Stimulated activated CD8-positive, alpha-beta memory T cell treated with anti-CD3 and anti-CD28 coated beads, Interleukin-15, amount 100 ng/mL, for 24 hours (primary cell): ENCODE data around the gene TIMM13.
"Not testable (repeated sequence)": the region's sequence is repeated elsewhere in the genome, so short reads cannot be mapped to it uniquely, and the experiment has no call there.

Source experiments
- DNase-seq: peaks from one replicate; pipeline ENCODE4 v3.0.0-alpha.2; 2020; ENCODE audit warnings: low read depth

TIMM13 gene

DNA sequence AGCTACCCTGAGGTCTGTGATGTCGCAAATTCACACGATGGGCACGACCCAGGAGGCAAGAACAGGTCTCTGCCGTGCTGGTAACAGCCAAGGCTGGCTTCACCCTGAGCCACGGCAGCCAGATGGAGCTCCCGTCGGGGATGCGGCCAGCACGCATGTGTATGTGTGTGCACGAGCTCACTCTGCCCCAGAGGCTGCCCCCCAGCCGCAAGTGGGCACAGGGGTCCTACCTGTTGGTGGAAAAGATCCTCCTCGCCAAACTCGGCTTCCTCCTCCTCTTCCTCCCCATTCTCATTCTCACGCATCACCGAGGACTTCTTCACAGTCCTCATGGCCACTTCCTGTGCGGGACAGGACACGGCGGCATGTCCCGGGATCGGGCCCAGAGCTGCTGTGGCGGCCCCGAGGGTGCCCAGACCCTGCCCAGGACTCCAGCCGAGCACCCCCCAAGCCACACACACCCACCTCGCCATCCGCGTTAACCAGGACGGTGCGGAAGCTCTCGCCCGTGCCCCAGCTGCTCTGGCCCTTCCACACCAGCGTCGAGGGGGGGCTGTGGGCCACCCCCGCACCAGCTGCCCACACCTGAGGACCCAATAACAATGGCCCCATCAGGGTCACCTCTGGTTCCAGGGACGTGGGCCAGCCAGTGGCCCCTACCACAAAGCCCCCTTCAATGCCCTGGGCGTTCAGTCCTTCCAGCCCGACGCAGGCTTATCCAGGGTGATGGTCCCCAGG lies 4.1 kb upstream of the TIMM13 start:
- DNase-seq = no peak

DNA sequence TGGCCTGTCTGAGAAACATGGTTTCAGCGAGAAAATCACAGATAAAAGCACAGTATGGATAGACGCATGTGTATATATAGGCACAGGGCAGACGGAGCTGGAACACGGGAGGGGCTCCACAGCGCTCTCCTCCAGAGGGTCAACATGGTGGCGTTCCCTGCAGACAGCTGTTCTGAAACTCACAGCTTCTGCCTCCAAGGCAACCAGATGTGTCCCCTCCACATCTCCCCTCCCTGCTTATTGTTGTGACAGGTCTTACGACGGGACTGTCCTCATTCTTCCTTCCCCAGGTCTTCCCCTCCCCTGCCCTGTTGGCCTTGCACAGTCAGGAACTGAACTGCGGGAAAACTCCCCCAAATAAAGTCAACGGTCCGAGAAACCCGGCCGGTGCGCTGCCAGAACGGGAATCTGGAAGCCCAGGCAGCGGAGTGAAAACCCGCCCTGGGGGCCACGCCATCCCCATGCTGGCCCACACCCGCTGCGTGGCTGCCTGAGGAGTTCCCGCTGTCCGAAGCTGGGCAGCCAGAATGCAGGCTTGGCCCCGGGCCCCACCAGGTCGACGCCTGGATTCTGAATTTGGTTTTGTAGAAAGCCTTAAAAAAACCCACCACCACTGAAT lies 2.6 kb upstream of the TIMM13 start:
- DNase-seq = no peak

- no peak for DNase-seq
These were observed 1.6 kb upstream of the TIMM13 start for GRCh38 chr19:2428756-2429711.

- DNase-seq = no peak
These were observed 920 bp upstream of the TIMM13 start for GRCh38 chr19:2428321-2428690.

- peak; percentile 22 for DNase-seq
These were observed 566 bp downstream of the TIMM13 start for GRCh38 chr19:2426611-2427428.

- DNase-seq = no peak
These were observed 1.5 kb downstream of the TIMM13 start for GRCh38 chr19:2425622-2426581.

GRCh38 chr19:2424686-2425621 lies 2.4 kb downstream of the TIMM13 start:
- no peak for DNase-seq

DNA sequence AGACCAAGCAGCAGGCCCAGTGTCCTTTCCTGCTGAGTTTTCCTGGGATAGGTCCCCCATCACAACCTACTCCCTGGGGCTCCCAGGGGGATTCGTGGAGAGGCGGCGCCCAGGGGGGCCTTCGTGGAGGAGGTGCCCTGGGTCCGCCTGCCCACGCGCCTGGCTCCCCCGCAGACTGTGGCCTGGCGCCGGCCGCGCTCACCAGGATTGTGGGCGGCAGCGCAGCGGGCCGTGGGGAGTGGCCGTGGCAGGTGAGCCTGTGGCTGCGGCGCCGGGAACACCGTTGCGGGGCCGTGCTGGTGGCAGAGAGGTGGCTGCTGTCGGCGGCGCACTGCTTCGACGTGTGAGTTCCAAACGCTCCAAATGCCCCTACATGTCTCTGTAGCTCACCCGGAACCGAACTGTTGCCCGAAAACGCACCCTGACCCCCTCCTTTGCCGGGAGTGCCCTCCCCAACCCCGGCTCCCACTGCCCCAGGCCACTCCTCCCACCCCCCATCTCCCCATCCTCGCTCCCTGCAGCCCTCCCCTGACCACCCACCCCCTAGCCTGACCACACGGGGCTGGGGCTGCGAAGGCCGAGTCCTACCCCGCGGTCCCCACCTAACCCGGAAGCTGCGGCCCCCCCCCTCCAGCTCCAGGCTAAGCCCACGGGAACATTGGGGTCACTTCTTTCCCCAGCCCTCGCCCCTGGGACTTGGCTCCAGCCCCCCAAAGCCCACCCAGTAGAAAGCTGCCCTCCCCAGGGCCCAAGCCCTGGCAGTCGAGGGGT lies 3.3 kb downstream of the TIMM13 start:
- DNase-seq = no peak

DNA sequence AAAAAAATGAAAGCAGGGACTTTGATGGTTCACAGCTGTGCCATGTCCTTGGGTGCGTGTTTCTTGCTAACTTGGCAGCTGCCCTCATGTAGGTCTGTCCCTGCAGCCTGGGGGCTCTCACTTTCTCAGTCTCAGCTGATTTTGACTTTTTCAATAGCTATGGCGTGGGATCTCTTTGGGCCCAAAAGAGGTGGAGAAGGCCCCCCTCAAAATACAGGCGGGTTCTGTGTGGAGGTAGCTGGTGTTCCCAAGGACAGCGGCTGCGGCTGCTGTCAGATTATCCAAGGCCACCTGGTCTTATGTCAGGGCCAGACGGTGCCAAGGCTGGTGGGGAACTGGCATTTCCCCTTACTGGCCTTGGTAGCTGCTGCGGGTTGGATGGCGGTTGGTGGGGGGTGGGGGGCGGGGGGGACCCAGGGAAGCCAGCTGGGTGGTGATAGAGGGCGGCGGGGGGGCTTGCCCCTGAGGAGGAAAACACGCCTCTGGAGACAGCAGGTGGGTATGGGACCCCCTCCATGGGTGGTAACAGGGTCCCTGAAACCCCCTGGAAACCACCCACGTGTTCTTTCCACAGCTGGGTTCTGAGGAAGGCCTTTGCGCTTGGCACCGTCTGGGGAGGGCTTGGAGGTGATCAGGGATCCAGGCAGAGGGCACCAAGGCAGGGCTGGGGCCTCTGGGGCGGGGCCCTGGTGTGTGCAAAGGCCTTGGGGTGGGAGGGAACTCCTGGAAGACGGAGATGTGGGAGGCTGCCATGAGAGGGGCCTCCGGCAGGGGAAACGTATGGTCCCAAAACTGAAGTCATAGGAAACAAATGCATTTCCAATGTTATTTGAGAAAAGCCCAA lies 4.1 kb downstream of the TIMM13 start:
- no peak for DNase-seq

DNA sequence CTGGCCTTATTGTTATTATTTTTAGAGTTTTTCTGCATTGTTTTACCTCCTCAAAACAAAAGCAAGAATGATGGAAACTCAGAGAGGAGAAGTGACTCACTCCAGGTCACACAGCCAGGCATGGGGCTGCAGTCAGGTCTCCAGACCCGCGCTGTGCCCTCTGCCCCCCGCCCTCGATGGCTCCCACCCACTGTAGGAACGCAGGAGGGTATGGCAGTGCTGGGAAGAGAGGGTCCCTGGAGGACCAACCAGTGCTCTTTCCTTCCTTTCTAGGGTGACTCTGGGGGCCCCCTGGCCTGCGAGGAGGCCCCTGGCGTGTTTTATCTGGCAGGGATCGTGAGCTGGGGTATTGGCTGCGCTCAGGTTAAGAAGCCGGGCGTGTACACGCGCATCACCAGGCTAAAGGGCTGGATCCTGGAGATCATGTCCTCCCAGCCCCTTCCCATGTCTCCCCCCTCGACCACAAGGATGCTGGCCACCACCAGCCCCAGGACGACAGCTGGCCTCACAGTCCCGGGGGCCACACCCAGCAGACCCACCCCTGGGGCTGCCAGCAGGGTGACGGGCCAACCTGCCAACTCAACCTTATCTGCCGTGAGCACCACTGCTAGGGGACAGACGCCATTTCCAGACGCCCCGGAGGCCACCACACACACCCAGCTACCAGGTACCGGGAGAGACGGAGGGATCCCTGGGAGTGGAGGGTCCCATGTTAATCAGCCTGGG lies 5.6 kb downstream of the TIMM13 start:
- no peak for DNase-seq

- DNase-seq = no peak
These were observed 6.9 kb downstream of the TIMM13 start for GRCh38 chr19:2420490-2420889.

GRCh38 chr19:2419754-2420153 lies 7.6 kb downstream of the TIMM13 start:
- DNase-seq = no peak

DNA sequence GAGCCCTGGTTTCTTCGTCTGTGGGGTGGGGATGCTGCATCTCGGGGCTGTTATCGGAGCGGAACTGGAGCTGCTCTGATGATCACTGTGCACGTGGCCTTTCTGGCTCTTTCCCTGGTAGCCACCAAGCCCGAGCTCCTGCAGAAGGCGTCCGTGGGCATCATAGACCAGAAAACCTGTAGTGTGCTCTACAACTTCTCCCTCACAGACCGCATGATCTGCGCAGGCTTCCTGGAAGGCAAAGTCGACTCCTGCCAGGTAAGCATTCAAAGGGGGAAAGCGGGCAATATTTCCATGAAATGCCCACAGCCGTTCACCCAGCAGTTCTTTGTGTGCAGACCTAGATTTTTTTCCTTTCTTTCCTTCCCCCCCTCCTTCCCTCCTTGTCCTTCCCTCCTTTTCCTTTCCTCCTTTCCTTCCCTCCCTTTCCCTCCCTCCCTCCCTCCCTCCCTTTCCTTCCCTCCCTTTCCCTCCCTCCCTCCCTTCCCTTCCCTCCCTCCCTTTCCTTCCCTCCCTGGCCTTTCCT lies 9.4 kb downstream of the TIMM13 start:
- DNase-seq = no peak

DNA sequence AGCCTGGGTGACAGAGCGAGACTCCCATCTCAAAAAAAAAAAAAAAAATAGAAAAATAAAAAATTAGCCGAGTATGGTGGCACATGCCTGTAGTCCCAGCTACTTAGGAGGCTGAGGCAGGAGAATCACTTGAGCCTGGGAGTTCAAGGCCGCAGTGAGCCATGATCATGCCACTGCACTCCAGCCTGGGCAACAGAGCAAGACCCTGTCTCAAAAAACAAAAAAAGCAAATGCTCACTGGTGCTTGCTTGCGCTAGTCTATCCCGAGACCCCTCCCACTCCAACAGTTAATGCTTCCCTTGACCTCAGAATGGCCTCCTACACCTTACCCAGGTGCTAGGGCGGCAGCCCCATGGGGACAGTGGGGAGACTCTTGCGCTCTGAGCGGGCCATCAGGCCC lies 9.9 kb downstream of the TIMM13 start:
- DNase-seq = not testable (repeated sequence)

GRCh38 chr19:2416321-2417097 lies 10.9 kb downstream of the TIMM13 start:
- no peak for DNase-seq

GRCh38 chr19:2415973-2416319 lies 11.4 kb downstream of the TIMM13 start:
- no peak for DNase-seq
